Epidermal melanocyte (primary cell): Measurements from ENCODE around the gene RASSF3.
"Not testable (repeated sequence)": the region's sequence is repeated elsewhere in the genome, so short reads cannot be mapped to it uniquely, and the experiment has no call there.

Source experiments
- DNase-seq: peaks from one replicate; pipeline ENCODE4 v3.0.0; 2011; ENCODE audit warnings: low spot score; ENCODE audit not compliant: insufficient read length

Gene RASSF3

GRCh38 chr12:64690236-64690635, 79.9 kb downstream of the RASSF3 start:
- not testable (repeated sequence) for DNase-seq

DNA sequence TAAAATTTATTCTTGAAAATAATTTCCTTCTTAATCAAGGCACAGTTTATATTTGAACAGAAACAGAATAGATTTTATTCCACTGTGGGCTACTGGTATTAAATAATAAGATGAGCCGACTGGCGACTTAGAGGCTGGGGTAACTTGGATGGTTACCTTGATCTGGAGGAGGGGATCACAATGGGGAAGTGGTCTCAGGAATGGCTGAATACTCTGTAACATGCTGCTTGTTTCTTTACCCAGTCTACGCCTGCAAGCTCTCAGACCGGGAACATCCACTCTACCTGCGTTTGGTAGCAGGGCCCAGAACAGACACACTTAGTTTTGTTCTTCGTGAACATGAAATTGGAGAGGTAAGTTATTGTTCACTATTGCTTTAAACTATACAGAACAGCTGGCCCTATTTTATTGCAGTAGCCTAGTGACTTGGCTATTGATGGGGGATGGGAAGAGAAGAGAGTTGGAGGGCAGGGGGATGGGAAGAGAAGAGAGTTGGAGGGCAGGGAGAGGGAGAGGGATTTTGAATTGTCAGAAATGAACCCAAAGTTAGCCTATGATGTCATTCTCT, 81.0 kb downstream of the RASSF3 start:
- DNase-seq = no peak

GRCh38 chr12:64691795-64692583, 81.7 kb downstream of the RASSF3 start:
- DNase-seq = no peak

DNA sequence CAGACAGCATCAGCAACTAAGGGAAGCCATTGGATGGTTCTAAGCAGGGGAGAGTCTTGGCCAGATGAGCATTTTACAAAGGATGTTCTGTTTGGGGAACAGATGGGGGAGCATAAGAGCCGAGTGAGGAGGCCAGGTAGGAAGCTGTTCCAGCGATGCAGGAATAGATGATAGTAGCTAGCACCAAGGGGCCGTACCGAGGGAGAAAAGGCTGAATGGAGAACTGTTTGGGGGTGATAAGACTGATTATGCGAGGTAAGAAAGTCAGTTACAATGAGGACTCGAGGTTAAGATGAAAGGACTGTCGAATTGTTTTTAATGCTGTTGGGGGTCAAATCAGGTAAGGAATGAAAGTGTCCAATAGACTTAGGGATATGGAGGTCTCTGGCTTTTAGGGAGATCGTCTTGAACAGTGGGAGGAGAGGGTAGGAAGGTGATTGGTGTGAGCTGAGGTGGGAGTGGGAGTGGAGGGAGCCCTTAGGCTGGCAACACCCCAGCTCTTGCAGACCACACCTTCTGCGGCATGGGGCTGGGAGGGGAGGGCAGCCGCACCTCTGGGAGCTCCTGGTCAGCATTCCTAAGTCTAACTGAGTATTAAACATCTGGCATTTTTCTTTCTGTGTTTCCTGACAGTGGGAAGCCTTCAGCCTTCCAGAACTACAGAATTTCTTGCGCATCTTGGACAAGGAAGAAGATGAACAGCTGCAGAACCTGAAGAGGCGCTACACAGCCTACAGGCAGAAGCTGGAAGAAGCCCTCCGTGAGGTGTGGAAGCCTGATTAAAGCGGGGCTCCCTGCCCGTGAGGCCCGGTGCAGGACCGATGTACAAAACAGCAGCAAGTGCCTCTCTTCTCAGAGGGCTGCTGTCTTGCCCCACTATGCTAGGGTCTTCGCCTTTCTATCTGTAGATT, 84.1 kb downstream of the RASSF3 start:
- DNase-seq = no peak

DNA sequence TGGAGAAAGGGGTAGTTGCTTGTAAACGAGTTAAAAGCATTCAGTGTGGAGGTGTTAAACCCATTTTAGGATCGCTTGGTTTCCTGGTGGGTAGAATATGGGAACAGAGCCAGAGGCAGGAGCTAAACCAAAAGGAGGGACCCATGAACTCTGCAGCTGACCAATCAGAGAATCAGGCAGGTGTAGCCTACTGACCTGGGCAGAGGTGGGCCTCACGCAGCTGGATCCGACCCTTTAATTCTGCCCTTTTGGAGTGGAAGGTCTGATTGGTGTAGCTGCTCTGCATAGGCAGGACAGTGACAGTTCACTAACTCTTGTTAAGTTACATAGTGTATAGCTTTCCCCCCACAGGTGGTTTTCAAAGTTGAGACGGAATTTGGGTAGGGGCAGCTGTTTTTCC, 85.3 kb downstream of the RASSF3 start:
- no peak for DNase-seq

DNA sequence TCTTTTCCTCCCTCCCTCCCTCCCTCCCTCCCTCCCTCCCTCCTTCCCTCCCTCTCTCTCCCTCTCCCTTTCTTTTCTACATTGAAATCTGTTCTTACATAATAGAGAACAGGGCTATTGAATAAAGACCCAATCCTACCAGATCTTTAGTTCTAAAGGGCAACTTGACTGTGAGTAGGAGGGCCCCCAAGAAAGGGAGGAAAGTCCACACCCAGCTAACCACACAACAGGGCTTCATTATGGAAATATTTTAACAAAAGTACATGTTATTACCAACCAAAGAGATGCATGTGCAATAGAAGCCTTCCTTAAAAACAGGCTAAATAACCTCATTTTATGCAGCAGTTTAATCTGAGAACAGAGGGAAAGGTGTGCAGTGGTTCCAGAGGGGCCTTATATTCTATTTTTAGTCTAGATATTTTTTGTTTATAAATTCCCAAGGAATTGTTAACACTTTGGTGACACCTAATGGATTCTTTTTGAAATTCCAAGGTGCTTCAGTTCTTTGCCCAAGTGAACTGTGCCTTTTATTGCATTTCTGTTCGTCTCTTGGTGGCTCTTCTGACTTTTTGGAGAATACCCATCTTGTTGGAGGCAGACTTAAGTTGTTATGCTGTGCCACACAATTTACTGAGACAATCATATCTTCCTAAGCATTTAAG, 85.9 kb downstream of the RASSF3 start:
- no peak for DNase-seq

GRCh38 chr12:64699504-64700115, 89.3 kb downstream of the RASSF3 start:
- DNase-seq = no peak

DNA sequence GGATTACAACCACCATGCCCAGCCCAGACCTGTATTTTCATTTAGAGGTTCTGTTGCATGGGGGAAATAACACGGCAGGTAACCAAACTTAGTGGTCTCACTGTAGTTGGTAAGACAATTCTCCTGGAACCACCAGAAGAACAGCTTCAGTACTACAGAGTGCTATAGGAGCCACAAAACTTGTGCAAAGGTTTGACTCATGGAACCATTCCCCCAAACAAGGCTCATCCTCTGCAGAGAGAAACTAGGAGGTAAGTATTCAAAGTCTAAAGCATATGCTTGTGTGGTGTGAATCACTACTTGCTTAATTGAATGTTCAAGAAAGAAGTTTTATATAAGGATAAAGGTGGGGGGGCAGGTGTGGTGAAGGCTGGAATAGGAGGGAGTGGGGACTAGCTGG, 90.2 kb downstream of the RASSF3 start:
- no peak for DNase-seq

GRCh38 chr12:64701283-64701682, 91.0 kb downstream of the RASSF3 start:
- DNase-seq = no peak

DNA sequence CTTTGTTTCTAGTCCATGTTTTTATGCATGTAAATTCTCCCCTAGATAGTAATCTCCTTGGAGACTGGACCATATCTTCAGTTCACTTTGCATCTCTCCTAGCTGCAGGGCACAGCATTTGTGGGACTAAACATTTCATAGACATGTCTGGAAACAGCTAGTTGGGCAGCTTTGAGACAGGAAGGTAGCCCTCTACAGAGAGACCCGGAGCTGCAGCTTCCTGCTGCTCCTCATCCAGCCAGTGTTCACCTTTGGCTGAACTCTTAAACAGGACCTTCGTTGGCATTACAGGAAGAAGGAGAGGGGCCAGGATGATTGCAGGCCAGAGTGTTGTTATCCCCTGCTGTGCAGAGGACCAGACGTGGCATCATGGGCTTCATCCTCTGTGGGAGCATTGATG, 96.0 kb downstream of the RASSF3 start:
- no peak for DNase-seq

DNA sequence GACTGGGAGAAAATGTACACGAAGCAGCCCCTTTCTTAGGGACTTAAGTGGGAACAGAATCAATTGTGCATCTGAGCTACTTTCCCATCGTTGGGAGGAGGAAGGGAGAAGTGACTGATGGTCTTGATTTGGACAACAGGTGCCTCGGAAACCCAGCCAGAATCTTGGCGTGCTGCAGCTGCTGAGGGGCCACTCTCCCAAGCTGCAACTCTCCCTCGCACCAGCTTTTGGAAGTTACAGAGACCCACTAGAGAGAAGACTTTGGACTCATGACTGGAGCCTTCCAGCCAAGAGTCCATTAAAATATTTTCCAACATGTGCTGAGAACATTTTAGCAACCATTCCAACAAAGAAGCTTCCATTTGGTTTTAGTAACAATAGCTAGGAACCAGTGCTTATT, 96.6 kb downstream of the RASSF3 start:
- DNase-seq = no peak

DNA sequence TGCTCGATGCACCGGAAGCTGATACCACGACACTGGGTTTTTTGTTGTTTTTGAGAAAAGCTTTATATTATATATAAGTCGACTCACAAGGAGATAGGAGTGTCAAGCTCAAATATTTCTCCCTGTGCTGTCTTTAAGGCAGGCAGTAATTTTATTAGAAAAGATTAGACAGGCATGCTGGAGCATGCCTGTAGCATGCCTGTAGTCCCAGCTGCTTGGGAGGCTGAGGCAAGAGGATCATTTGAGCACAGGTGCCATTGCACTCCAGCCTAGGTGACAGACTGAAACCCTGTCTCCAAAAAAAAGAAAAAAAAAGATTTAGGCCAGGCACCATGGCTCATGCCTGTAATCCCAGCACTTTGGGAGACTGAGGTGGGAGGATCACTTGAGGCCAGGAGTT, 97.1 kb downstream of the RASSF3 start:
- DNase-seq = no peak

- DNase-seq = no peak
Measured at GRCh38 chr12:64707926-64708325, 97.6 kb downstream of the RASSF3 start.

- no peak for DNase-seq
Measured at GRCh38 chr12:64709429-64709828, 99.1 kb downstream of the RASSF3 start.

GRCh38 chr12:64713376-64713775, 103.1 kb downstream of the RASSF3 start:
- no peak for DNase-seq

- no peak for DNase-seq
Measured at GRCh38 chr12:64714551-64714968, 104.3 kb downstream of the RASSF3 start.

DNA sequence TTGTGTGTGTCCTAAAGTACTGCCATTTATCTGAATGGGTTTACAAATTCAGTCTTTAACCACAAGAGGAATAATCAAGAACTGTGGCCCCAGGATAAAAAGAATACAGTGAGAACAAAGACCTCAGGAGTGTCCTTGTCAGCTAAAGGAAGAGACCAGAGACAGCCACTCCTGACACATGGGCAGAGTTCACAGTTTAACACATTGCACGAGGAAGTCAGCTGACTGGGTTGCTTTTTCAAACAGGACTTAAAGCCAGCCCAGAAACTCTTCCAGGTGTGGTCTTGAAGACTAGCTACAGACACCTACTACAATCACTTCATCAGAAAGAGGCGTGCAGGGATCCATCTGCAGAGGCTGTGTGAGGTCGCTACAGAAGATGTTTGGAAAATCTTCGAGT, 106.1 kb downstream of the RASSF3 start:
- DNase-seq = no peak

DNA sequence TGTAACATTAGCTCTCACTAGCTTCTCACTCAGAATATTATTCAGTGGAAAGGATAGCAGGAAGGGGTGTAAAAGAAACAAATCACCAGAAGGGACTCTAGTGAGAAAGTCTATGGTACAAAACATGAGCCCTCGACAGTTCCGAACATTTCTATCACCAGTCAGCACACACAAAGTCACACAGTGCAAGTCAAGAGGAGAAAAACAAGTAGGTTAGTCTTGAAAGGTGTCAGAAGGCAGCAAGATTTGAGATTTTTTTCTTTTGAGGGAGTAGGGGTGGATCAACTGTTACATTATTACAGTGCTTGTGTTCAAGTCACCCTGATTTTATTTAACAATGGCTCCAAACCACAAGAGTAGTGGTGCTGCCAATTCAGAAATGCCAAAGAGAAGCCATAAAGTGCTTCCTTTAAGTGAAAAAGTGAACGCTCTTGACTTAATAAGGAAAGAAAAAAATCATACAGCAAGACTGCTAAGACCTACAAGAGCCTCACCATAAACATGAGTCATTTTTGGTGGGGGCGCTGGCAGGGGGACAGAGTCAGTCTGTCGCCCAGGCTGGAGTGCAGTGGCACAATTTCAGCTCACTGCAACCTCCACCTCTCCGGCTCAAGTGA, 106.7 kb downstream of the RASSF3 start:
- no peak for DNase-seq

- DNase-seq = no peak
Measured at GRCh38 chr12:64718649-64719048, 108.4 kb downstream of the RASSF3 start.

DNA sequence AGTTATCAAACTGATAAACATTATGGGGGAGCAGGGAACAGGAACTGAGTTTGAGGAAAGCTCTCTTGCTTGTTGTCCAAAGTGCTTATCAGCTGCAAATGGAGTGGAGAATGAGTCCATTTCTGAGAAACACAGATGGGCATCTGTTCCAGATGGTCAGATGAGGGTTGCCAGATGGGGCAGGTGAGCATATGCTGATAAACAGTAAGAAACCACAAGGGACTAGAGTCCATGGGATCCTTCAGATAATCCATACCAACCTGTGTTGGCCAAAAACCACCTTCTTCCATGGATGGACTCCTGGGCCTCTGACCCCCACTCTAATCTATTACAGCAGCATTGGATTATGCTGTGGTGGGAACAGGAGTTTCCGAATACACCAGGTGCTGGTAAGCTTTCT, 110.6 kb downstream of the RASSF3 start:
- DNase-seq = no peak

- DNase-seq = no peak
Measured at GRCh38 chr12:64722835-64723234, 112.5 kb downstream of the RASSF3 start.
